ENCODE data around the gene TRPM1. TPM values are rescaled to one million over a fixed set of nuclear protein-coding genes. Genes with fewer than 3 reads are reported as not detected.
A peak's percentile ranks its signal among the peaks of the same experiment; 100 is the strongest.

The TRPM1 gene
- total RNA-seq, 4 donors from 2014 or later = not detected

DNA sequence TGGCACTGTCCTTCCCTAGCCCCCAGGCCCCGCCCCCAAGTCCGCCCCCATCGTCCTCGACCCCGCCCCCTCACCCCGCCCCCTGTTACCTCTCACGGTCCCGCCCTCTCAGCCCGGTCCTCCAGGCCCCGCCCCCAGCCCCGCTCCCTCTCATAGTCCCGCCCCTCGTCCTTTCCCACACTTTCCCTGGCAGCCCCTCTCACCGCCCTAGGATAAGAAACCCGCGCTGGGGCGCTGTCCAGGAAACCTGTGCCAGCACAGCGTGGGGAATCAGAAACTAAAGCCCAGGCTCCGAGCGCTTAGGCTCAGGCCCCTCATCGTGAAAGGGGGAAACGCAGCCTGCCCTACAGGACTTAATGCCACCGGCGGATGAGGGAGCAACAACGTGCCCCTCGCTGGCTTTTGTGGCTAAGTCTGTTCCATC lies 20.9 kb downstream of the TRPM1 start:
- peak overlapping the region in 3 of 4 donors; percentile 6 to 36 (median 27) for H3K4me3 ChIP-seq
- peak in 2 of 3 donors; percentile 62 to 69 for DNase-seq
- TF ChIP-seq CTCF (IDR thresholded peaks at IDR 0.05) (no peak), POLR2A (IDR thresholded peaks at IDR 0.05) (no peak)
- H3K27me3 ChIP-seq = no peaks in the 10 kb centered on the region
- no peaks in the 10 kb centered on the region for H3K4me1 ChIP-seq
- peak overlapping the region in 1 of 4 donors; percentile 21 for H3K27ac ChIP-seq
- no peaks in the 10 kb centered on the region for H3K9me3 ChIP-seq
- no peaks in the 10 kb centered on the region for H3K36me3 ChIP-seq

GRCh38 chr15:31079519-31079918 lies 22.0 kb downstream of the TRPM1 start:
- TF ChIP-seq POLR2A (IDR thresholded peaks at IDR 0.05) (no peak), CTCF (IDR thresholded peaks at IDR 0.05) (no peak)
- Histone ChIP-seq H3K4me3 (no peak overlapping the region), H3K36me3 (no peaks in the 10 kb centered on the region), H3K27me3 (no peaks in the 10 kb centered on the region), H3K4me1 (no peaks in the 10 kb centered on the region), H3K27ac (no peak overlapping the region), H3K9me3 (no peaks in the 10 kb centered on the region)
- no peak for DNase-seq

GRCh38 chr15:31078471-31078870 lies 23.1 kb downstream of the TRPM1 start:
- no peaks in the 10 kb centered on the region for H3K4me1 ChIP-seq
- no peaks in the 10 kb centered on the region for H3K27me3 ChIP-seq
- H3K36me3 ChIP-seq = no peaks in the 10 kb centered on the region
- no peak overlapping the region for H3K4me3 ChIP-seq
- DNase-seq = no peak
- H3K27ac ChIP-seq = no peak overlapping the region
- no peak for TF ChIP-seq CTCF (IDR thresholded peaks at IDR 0.05)
- no peak for TF ChIP-seq POLR2A (IDR thresholded peaks at IDR 0.05)
- H3K9me3 ChIP-seq = no peaks in the 10 kb centered on the region

DNA sequence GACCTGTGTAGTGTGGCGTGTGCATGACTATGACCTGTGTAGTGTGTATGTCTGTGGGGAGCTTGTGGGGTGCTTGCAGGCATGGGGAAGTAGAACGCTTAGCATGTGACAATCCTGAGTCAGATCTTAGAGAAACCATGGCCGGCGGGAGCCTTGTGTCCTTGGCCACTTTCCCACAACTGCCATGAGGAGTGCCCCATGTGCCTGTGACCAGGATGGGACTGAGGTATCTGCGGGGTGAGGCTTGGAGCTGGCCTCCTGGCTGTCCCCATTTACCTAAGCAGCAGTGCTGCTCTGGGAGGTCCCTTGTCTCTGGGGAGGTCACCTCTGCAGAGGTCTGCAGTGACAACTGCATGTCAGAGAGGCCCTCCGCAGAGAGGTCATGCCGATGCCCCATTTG lies 23.6 kb downstream of the TRPM1 start:
- Histone ChIP-seq H3K4me1 (no peaks in the 10 kb centered on the region), H3K4me3 (no peak overlapping the region), H3K27me3 (no peaks in the 10 kb centered on the region), H3K36me3 (no peaks in the 10 kb centered on the region), H3K27ac (no peak overlapping the region), H3K9me3 (no peaks in the 10 kb centered on the region)
- no peak for DNase-seq
- TF ChIP-seq POLR2A (IDR thresholded peaks at IDR 0.05) = no peak
- no peak for TF ChIP-seq CTCF (IDR thresholded peaks at IDR 0.05)

GRCh38 chr15:31077181-31077580 lies 24.3 kb downstream of the TRPM1 start:
- DNase-seq = no peak
- no peaks in the 10 kb centered on the region for H3K4me1 ChIP-seq
- H3K27ac ChIP-seq = no peak overlapping the region
- no peaks in the 10 kb centered on the region for H3K9me3 ChIP-seq
- no peaks in the 10 kb centered on the region for H3K27me3 ChIP-seq
- TF ChIP-seq CTCF (IDR thresholded peaks at IDR 0.05) (no peak), POLR2A (IDR thresholded peaks at IDR 0.05) (no peak)
- H3K4me3 ChIP-seq = no peak overlapping the region
- no peaks in the 10 kb centered on the region for H3K36me3 ChIP-seq

DNA sequence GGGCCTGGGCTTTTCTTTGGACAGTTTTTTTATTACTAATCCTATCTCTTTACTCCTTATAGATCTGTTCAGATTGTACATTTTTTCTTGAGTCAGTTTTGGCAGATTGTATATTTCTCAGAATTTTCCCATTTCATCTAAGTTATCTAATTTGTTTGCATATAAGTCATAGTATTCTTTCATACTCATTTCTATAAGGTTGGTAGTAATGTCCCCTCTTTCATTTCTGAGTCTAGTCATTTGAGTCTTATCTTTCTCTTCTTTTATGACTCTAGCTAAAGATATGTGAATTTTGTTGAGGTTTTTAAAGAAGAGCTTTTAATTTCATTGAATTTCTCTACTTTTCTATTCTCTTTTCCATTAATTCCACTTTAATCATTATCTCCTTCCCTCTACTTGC lies 27.2 kb downstream of the TRPM1 start:
- Histone ChIP-seq H3K27ac (no peak overlapping the region), H3K27me3 (no peaks in the 10 kb centered on the region), H3K4me1 (no peaks in the 10 kb centered on the region), H3K36me3 (no peaks in the 10 kb centered on the region), H3K9me3 (no peaks in the 10 kb centered on the region), H3K4me3 (no peak overlapping the region)
- no peak for TF ChIP-seq CTCF (IDR thresholded peaks at IDR 0.05)
- no peak for TF ChIP-seq POLR2A (IDR thresholded peaks at IDR 0.05)
- DNase-seq = no peak
